HepG2 (cell line): Measurements from ENCODE around the gene MIF4GD. TPM values are rescaled to one million over a fixed set of nuclear protein-coding genes. Genes with fewer than 3 reads are reported as not detected.

Experiments
- AGO2 ChIP-seq: fragments of 200-400 bp; formaldehyde crosslinking; optimal IDR thresholded peaks from 2 replicates; pipeline ENCODE3; 2017; ENCODE audit warnings: mild to moderate bottlenecking, low read depth, low read length, moderate library complexity
- DNMT3B ChIP-seq: conservative IDR thresholded peaks from 2 replicates; pipeline ENCODE4 v1.6.1; 2016; ENCODE audit warnings: missing biosample characterization, control low read depth
- ELF3 ChIP-seq: IDR thresholded peaks from 2 replicates; pipeline ENCODE4 v1.6.1; 2016; ENCODE audit warnings: missing genetic modification reagents, missing compliant biosample characterization
- KDM1A ChIP-seq: IDR thresholded peaks from 2 replicates; pipeline ENCODE4 v1.6.1; 2016; ENCODE audit warnings: missing compliant biosample characterization
- MED8 ChIP-seq: sonication (generic); formaldehyde crosslinking; IDR thresholded peaks from 2 replicates; pipeline ENCODE4 v1.8.1; 2023; ENCODE audit warnings: mild to moderate bottlenecking, missing genetic modification reagents; ENCODE audit not compliant: insufficient replicate concordance
- MEF2D ChIP-seq: sonication (generic); formaldehyde crosslinking; IDR thresholded peaks from 2 replicates; pipeline ENCODE4 v1.5.1; 2020; ENCODE audit warnings: mild to moderate bottlenecking, missing genetic modification reagents
- RBFOX2 ChIP-seq: fragments of 200-400 bp; formaldehyde crosslinking; IDR thresholded peaks from 2 replicates; pipeline ENCODE4 v1.6.1; 2017; ENCODE audit warnings: low read depth, mild to moderate bottlenecking, low read length
- SKI ChIP-seq: fragments of 450-650 bp; IDR thresholded peaks from one replicate; pipeline ENCODE4 v1.6.1; 2018; ENCODE audit warnings: mild to moderate bottlenecking; ENCODE audit not compliant: partially characterized antibody
- ZFP82 ChIP-seq: sonication (generic); formaldehyde crosslinking; IDR thresholded peaks from 2 replicates; pipeline ENCODE4 v1.5.1; 2020; ENCODE audit warnings: mild to moderate bottlenecking, missing genetic modification reagents, borderline replicate concordance
- ZNF12 ChIP-seq: sonication (generic); formaldehyde crosslinking; IDR thresholded peaks from 2 replicates; pipeline ENCODE4 v1.5.0; 2020; ENCODE audit warnings: missing genetic modification reagents
- ZNF251 ChIP-seq: sonication (generic); formaldehyde crosslinking; IDR thresholded peaks from 2 replicates; pipeline ENCODE4 v1.9.0; 2021; ENCODE audit warnings: mild to moderate bottlenecking, missing genetic modification reagents
- ZNF629 ChIP-seq: sonication (generic); formaldehyde crosslinking; conservative IDR thresholded peaks from 2 replicates; pipeline ENCODE4 v1.5.0; 2020; ENCODE audit warnings: missing genetic modification reagents
- ZNF7 ChIP-seq: IDR thresholded peaks from 2 replicates; pipeline ENCODE4 v1.6.1; 2016; ENCODE audit warnings: missing biosample characterization, missing genetic modification reagents
- polyA plus RNA-seq, 8 experiments: library from polyadenylated mRNA; depleted of rRNA in 3 of 8; stranded (reverse) in 7 of 8; unstranded in 1 of 8; fragments of >200 nt; fragmentation: Illumina TruSeq in 4 of 8; extraction: Trizol in 4 of 8; gene quantifications; 2 replicates each; pipeline versions ENCODE4 v1.2.1 to v1.2.3, GENCODE V29; 2011 to 2016; ENCODE audit warnings: low read depth in 4 of 8, missing spikeins in 1 of 8, mixed read lengths in 1 of 8; ENCODE audit not compliant: insufficient read depth in 1 of 8
- total RNA-seq, 5 experiments: library from RNA; depleted of rRNA; stranded (reverse); fragments of >200 nt; fragmentation: Illumina TruSeq; extraction: Trizol; gene quantifications; 2 replicates each; pipeline ENCODE4 v1.2.3, GENCODE V29; 2016; ENCODE audit warnings: low read depth in 1 of 5
- TF ChIP-seq, protein P1 (sequence below): sonication (generic); formaldehyde crosslinking; IDR thresholded peaks from 2 replicates; pipeline ENCODE4 v1.8.1; 2023; ENCODE audit warnings: missing genetic modification reagents, mild to moderate bottlenecking, borderline replicate concordance
- TF ChIP-seq, protein P2 (sequence below): sonication (generic); formaldehyde crosslinking; IDR thresholded peaks from 2 replicates; pipeline ENCODE4 v1.4.0; 2020; ENCODE audit warnings: mild to moderate bottlenecking, missing genetic modification reagents
- TF ChIP-seq, protein P3 (sequence below): sonication (generic); formaldehyde crosslinking; IDR thresholded peaks from 2 replicates; pipeline ENCODE4 v1.4.0; 2020; ENCODE audit warnings: low read depth, mild to moderate bottlenecking, missing genetic modification reagents
- TF ChIP-seq, protein P4 (sequence below): sonication (generic); formaldehyde crosslinking; IDR thresholded peaks from 2 replicates; pipeline ENCODE4 v1.4.0; 2020; ENCODE audit warnings: missing genetic modification reagents
- TF ChIP-seq, protein P5 (sequence below): sonication (generic); formaldehyde crosslinking; IDR thresholded peaks from 2 replicates; pipeline ENCODE4 v1.9.0; 2021; ENCODE audit warnings: missing genetic modification reagents, borderline replicate concordance
- TF ChIP-seq, protein P6 (sequence below): sonication (generic); formaldehyde crosslinking; conservative IDR thresholded peaks from 2 replicates; pipeline ENCODE4 v1.5.0; 2020; ENCODE audit warnings: missing genetic modification reagents
- TF ChIP-seq, protein P7 (sequence below): sonication (generic); formaldehyde crosslinking; IDR thresholded peaks from 2 replicates; pipeline ENCODE4 v1.4.0; 2020; ENCODE audit warnings: mild to moderate bottlenecking, missing genetic modification reagents

MIF4GD gene
- total and polyA plus RNA-seq, 2 of the 13 experiments (the other 11 are each of a cell fraction or from before 2014, with no cell fraction given): 14.0 to 28.0 TPM

DNA sequence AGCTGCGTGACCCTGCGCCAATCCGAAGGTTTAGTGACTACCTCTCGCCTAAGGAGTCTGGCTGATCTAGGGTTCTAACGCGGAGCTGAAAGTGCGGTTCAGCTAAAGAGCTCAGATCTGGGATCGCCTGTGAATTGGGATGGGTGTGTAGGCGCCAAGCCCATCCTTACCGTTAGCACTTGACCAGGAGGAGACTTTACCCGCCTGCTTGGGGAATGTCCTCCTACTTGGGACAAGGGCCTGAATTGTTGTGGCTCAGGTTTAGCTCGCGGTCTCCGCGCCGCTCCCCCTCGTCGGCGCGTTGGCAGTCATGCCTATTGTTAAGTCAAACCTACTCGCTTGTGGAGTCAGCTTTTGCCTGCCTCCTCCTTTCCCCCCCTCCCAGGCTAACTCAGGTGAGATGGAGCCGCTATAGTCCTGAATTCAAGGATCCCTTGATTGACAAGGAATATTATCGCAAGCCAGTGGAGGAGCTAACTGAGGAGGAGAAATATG, 8.9 kb downstream of the MIF4GD start (continued):
- TF ChIP-seq, protein P1, sequence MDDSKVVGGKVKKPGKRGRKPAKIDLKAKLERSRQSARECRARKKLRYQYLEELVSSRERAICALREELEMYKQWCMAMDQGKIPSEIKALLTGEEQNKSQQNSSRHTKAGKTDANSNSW: no peak
- TF ChIP-seq RBFOX2 (no peak), ZNF12 (CRISPR knock-in tag) (no peak), ZNF629 (CRISPR knock-in tag) (no peak), MEF2D (CRISPR knock-in tag) (no peak), MED8 (no peak), ZFP82 (no peak), SKI (no peak), DNMT3B (CRISPR knock-in tag) (0 out of 2 replicates have a peak, but pooled peaks have one; percentile 33), ZNF7 (CRISPR knock-in tag) (peak; percentile 18; the same call in 1 of the 2 replicates), AGO2 (no peak), ZNF251 (CRISPR knock-in tag) (no peak), KDM1A (CRISPR knock-in tag) (no peak), ELF3 (CRISPR knock-in tag) (no peak)
- TF ChIP-seq, protein P2, sequence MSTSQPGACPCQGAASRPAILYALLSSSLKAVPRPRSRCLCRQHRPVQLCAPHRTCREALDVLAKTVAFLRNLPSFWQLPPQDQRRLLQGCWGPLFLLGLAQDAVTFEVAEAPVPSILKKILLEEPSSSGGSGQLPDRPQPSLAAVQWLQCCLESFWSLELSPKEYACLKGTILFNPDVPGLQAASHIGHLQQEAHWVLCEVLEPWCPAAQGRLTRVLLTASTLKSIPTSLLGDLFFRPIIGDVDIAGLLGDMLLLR: 0 out of 2 replicates have a peak, but pooled peaks have one; percentile 47
- TF ChIP-seq, protein P3, sequence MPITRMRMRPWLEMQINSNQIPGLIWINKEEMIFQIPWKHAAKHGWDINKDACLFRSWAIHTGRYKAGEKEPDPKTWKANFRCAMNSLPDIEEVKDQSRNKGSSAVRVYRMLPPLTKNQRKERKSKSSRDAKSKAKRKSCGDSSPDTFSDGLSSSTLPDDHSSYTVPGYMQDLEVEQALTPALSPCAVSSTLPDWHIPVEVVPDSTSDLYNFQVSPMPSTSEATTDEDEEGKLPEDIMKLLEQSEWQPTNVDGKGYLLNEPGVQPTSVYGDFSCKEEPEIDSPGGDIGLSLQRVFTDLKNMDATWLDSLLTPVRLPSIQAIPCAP (CRISPR knock-in tag): no peak
- TF ChIP-seq, protein P4, sequence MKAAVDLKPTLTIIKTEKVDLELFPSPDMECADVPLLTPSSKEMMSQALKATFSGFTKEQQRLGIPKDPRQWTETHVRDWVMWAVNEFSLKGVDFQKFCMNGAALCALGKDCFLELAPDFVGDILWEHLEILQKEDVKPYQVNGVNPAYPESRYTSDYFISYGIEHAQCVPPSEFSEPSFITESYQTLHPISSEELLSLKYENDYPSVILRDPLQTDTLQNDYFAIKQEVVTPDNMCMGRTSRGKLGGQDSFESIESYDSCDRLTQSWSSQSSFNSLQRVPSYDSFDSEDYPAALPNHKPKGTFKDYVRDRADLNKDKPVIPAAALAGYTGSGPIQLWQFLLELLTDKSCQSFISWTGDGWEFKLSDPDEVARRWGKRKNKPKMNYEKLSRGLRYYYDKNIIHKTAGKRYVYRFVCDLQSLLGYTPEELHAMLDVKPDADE (CRISPR knock-in tag): 0 out of 2 replicates have a peak, but pooled peaks have one; percentile 49
- TF ChIP-seq, protein P5, sequence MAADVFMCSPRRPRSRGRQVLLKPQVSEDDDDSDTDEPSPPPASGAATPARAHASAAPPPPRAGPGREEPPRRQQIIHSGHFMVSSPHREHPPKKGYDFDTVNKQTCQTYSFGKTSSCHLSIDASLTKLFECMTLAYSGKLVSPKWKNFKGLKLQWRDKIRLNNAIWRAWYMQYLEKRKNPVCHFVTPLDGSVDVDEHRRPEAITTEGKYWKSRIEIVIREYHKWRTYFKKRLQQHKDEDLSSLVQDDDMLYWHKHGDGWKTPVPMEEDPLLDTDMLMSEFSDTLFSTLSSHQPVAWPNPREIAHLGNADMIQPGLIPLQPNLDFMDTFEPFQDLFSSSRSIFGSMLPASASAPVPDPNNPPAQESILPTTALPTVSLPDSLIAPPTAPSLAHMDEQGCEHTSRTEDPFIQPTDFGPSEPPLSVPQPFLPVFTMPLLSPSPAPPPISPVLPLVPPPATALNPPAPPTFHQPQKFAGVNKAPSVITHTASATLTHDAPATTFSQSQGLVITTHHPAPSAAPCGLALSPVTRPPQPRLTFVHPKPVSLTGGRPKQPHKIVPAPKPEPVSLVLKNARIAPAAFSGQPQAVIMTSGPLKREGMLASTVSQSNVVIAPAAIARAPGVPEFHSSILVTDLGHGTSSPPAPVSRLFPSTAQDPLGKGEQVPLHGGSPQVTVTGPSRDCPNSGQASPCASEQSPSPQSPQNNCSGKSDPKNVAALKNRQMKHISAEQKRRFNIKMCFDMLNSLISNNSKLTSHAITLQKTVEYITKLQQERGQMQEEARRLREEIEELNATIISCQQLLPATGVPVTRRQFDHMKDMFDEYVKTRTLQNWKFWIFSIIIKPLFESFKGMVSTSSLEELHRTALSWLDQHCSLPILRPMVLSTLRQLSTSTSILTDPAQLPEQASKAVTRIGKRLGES (CRISPR knock-in tag): no peak
- TF ChIP-seq, protein P6, sequence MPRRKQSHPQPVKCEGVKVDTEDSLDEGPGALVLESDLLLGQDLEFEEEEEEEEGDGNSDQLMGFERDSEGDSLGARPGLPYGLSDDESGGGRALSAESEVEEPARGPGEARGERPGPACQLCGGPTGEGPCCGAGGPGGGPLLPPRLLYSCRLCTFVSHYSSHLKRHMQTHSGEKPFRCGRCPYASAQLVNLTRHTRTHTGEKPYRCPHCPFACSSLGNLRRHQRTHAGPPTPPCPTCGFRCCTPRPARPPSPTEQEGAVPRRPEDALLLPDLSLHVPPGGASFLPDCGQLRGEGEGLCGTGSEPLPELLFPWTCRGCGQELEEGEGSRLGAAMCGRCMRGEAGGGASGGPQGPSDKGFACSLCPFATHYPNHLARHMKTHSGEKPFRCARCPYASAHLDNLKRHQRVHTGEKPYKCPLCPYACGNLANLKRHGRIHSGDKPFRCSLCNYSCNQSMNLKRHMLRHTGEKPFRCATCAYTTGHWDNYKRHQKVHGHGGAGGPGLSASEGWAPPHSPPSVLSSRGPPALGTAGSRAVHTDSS (CRISPR knock-in tag): no peak
- TF ChIP-seq, protein P7, sequence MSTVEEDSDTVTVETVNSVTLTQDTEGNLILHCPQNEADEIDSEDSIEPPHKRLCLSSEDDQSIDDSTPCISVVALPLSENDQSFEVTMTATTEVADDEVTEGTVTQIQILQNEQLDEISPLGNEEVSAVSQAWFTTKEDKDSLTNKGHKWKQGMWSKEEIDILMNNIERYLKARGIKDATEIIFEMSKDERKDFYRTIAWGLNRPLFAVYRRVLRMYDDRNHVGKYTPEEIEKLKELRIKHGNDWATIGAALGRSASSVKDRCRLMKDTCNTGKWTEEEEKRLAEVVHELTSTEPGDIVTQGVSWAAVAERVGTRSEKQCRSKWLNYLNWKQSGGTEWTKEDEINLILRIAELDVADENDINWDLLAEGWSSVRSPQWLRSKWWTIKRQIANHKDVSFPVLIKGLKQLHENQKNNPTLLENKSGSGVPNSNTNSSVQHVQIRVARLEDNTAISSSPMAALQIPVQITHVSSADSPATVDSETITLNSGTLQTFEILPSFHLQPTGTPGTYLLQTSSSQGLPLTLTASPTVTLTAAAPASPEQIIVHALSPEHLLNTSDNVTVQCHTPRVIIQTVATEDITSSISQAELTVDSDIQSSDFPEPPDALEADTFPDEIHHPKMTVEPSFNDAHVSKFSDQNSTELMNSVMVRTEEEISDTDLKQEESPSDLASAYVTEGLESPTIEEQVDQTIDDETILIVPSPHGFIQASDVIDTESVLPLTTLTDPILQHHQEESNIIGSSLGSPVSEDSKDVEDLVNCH (CRISPR knock-in tag): no peak
